GDM1 (cell line): ENCODE results near the gene NR3C2.

Experiments used
- DNase-seq: peaks from one replicate; lab custom pipeline; 2025; lab: John Stamatoyannopoulos, UW

The NR3C2 gene

GRCh38 chr4:148261848-148262247 lies 180.4 kb downstream of the NR3C2 start:
- DNase-seq: no peak

GRCh38 chr4:148259841-148260240 lies 182.4 kb downstream of the NR3C2 start:
- no peak for DNase-seq

- DNase-seq: no peak
Measured at GRCh38 chr4:148258535-148258934, 183.7 kb downstream of the NR3C2 start.

- DNase-seq: no peak
Measured at GRCh38 chr4:148255344-148255720, 186.9 kb downstream of the NR3C2 start.

- DNase-seq: no peak
Measured at GRCh38 chr4:148254621-148255343, 187.4 kb downstream of the NR3C2 start.

- no peak for DNase-seq
Measured at GRCh38 chr4:148253768-148254167, 188.4 kb downstream of the NR3C2 start.

GRCh38 chr4:148248824-148249223 lies 193.4 kb downstream of the NR3C2 start:
- DNase-seq: no peak

GRCh38 chr4:148245015-148245414 lies 197.2 kb downstream of the NR3C2 start:
- no peak for DNase-seq

GRCh38 chr4:148243837-148244236 lies 198.4 kb downstream of the NR3C2 start:
- DNase-seq: no peak

GRCh38 chr4:148240241-148240640 lies 202.0 kb downstream of the NR3C2 start:
- no peak for DNase-seq

- no peak for DNase-seq
Measured at GRCh38 chr4:148239494-148239985, 202.7 kb downstream of the NR3C2 start.

- DNase-seq: no peak
Measured at GRCh38 chr4:148238811-148239493, 203.3 kb downstream of the NR3C2 start.

GRCh38 chr4:148238086-148238485 lies 204.1 kb downstream of the NR3C2 start:
- no peak for DNase-seq

GRCh38 chr4:148235809-148236208 lies 206.4 kb downstream of the NR3C2 start:
- DNase-seq: no peak

GRCh38 chr4:148229798-148230197 lies 212.4 kb downstream of the NR3C2 start:
- no peak for DNase-seq

- DNase-seq: no peak
Measured at GRCh38 chr4:148229028-148229427, 213.2 kb downstream of the NR3C2 start.

GRCh38 chr4:148227147-148227546 lies 215.1 kb downstream of the NR3C2 start:
- DNase-seq: no peak

GRCh38 chr4:148226341-148226740 lies 215.9 kb downstream of the NR3C2 start:
- no peak for DNase-seq

- DNase-seq: no peak
Measured at GRCh38 chr4:148225639-148226038, 216.6 kb downstream of the NR3C2 start.

- DNase-seq: no peak
Measured at GRCh38 chr4:148224476-148224875, 217.7 kb downstream of the NR3C2 start.

GRCh38 chr4:148222991-148223660 lies 219.1 kb downstream of the NR3C2 start:
- no peak for DNase-seq

- no peak for DNase-seq
Measured at GRCh38 chr4:148216866-148217814, 225.1 kb downstream of the NR3C2 start.
